Muscle of leg (tissue), 11 donors: ENCODE data around the gene TNS4. TPM values are rescaled to one million over a fixed set of nuclear protein-coding genes. Genes with fewer than 3 reads are reported as not detected.

Source experiments
- DNase-seq: peaks from one replicate; pipeline ENCODE4 v3.0.0; 2013
- H3K27ac ChIP-seq: one replicate; pipeline ENCODE4 v1.5.1; 2013; ENCODE audit warnings: mild to moderate bottlenecking, low read length, control low read depth
- H3K27me3 ChIP-seq: one replicate; pipeline ENCODE4 v1.6.1; 2013; ENCODE audit warnings: low read length; ENCODE audit not compliant: control insufficient read depth, insufficient read depth
- H3K36me3 ChIP-seq: one replicate; pipeline ENCODE4 v1.6.1; 2013; ENCODE audit warnings: low read length; ENCODE audit not compliant: control insufficient read depth, insufficient read depth
- H3K4me1 ChIP-seq: one replicate; pipeline ENCODE4 v1.6.1; 2013; ENCODE audit warnings: low read length; ENCODE audit not compliant: control insufficient read depth, insufficient read depth
- H3K4me3 ChIP-seq: one replicate; pipeline ENCODE4 v1.5.1; 2013; ENCODE audit warnings: low read length, control low read depth
- H3K9me3 ChIP-seq: replicated peaks from 2 replicates; pipeline ENCODE4 v1.6.1; 2013; ENCODE audit warnings: low read depth, low read length; ENCODE audit not compliant: control insufficient read depth
- WGBS: methylation state at CpG from one replicate; pipeline ENCODE4 v1.1.5; 2013; ENCODE audit warnings: missing lambda C conversion rate; ENCODE audit not compliant: insufficient coverage; 5-methylcytosine and 5-hydroxymethylcytosine counted together
- polyA plus RNA-seq, 8 donors: library from polyadenylated mRNA; unstranded; fragments of 120-200 nt; gene quantifications; one replicate each; pipeline versions ENCODE4 v1.2.1 to v1.2.3, GENCODE V29; 2013; ENCODE audit warnings: inconsistent platforms in 1 of 8, low replicate concordance in 1 of 8; ENCODE audit not compliant: insufficient read length in 8 of 8, insufficient read depth in 1 of 8
- total RNA-seq: library from RNA; stranded (reverse); fragments of 120-200 nt; gene quantifications from one replicate; pipeline ENCODE4 v1.2.4, GENCODE V29; 2013

The TNS4 gene
- total and polyA plus RNA-seq, 9 donors, result 0.05 to 1.6 (median 0.16) TPM; not detected in 4

DNA sequence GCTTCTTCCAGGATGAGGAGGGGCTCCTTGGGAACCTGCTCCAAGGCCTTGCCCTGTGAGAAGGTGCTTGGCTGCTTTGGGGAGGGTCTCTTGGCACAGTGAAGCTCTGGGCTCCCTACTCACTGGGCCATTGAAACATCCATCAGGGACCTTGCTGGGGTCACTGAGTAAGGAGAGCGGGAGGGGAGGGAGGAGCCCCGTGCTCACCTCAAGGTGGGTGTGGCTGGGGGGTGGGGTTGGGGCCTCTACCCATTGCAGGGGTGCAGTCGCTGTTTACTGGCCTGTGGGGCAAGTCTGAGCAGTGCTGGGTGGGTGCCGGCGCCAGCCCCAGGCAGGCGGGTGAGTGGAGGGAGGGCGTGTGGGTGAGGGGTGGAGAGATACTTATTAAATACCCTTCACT is 9.9 kb downstream of the TNS4 start:
- Histone ChIP-seq H3K4me3 (no peak overlapping the region), H3K36me3 (no peaks in the 10 kb centered on the region), H3K27me3 (peaks cover 1% of the 10 kb centered on the region), H3K4me1 (peaks cover 16% of the 10 kb centered on the region), H3K9me3 (no peaks in the 10 kb centered on the region), H3K27ac (no peak overlapping the region)
- DNase-seq, result no peak
- WGBS, result 65% methylated on average over 5 of the region's 7 CpGs

DNA sequence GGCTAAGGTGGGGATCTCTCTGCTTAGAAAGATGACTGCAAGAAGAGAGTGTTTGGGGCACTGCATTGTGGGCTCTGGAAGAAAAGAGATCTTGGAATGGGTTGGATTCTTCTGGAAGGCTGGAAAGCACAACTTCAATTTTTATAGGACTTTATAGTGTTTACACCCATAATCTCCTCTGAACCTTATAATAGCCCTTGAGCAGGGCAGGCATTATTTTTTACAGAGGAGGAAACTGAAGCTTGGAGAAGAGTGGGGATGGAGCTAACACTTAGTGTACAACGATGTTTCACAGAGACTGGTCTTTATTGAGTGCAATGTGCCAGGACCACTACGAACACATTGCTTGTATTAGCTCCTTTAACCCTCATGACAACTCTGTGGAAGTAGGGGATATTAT is 10.4 kb downstream of the TNS4 start:
- H3K9me3 ChIP-seq, result no peaks in the 10 kb centered on the region
- no peak overlapping the region for H3K4me3 ChIP-seq
- H3K27ac ChIP-seq, result no peak overlapping the region
- WGBS, result no CpG with 5 or more reads among the region's 2 CpGs
- peaks cover 17% of the 10 kb centered on the region for H3K4me1 ChIP-seq
- no peaks in the 10 kb centered on the region for H3K36me3 ChIP-seq
- DNase-seq, result no peak
- H3K27me3 ChIP-seq, result peaks cover 6% of the 10 kb centered on the region

DNA sequence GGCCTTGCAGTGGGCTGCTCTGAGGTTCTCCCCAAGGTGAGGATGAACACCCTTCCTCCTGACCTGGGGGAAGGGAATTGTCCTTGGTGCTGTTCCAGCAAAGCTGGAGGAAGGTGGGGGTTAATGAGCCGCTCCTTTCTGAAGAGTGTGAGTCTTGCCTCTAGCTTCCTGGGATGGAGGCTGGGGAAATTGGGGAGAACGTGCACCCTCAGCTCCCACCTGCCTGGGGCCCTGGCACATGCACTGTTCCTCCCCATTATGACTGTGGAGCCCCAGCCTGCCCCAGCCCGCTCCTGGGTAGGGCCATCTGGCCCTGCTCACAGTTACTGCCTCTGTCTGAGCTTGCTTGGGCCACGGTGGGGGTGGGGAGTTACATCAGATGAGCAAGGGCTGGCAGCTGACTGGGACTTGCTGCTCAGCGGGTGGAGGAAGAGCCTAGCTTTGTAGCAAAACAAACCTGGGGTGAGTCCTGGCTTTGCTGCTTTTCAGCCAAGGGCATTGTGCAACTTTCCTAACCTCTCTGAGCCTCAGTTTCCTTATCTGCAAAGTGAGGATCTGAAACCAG is 11.1 kb downstream of the TNS4 start:
- H3K27me3 ChIP-seq, result peaks cover 10% of the 10 kb centered on the region
- no peak overlapping the region for H3K27ac ChIP-seq
- H3K36me3 ChIP-seq, result no peaks in the 10 kb centered on the region
- no peaks in the 10 kb centered on the region for H3K9me3 ChIP-seq
- H3K4me3 ChIP-seq, result no peak overlapping the region
- peaks cover 20% of the 10 kb centered on the region for H3K4me1 ChIP-seq
- WGBS, result 30% methylated on average over 4 of the region's 5 CpGs
- DNase-seq, result no peak

DNA sequence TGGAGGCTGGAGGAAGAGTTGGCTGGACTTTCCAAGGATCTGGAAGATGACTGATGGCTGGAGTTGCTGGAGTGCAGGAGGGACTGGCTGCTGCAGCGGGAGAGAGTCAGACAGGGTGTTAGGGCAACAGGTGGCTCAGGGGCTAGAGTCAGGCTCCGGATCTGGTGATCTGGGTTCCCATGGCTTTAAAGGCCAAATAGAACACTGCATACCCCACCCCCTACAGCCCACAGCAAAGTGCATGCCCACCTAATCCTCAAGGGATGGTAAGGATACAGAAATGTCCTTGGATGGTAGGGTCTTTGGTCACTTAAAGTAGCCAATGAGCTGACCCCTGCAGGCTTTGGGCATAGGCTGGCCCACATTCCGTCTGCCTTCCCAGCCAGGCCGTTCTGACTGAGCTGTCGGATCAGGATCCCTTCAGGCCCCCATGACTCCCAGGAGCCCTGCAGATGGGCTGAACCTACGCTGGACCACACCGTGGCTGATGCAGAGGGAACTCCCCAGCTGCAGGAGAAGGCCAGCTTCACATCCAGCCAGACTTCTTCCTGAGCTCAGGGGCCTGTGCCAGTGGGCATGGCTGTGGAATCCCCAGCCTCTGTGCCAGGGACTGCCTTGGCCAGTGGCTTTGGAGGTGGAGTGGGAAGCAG is 13.9 kb downstream of the TNS4 start:
- Histone ChIP-seq H3K4me1 (peaks cover 20% of the 10 kb centered on the region), H3K27ac (no peak overlapping the region), H3K27me3 (peaks cover 10% of the 10 kb centered on the region), H3K9me3 (no peaks in the 10 kb centered on the region), H3K4me3 (no peak overlapping the region), H3K36me3 (no peaks in the 10 kb centered on the region)
- no peak for DNase-seq
- WGBS, result 48% methylated on average over 3 of the region's 7 CpGs

DNA sequence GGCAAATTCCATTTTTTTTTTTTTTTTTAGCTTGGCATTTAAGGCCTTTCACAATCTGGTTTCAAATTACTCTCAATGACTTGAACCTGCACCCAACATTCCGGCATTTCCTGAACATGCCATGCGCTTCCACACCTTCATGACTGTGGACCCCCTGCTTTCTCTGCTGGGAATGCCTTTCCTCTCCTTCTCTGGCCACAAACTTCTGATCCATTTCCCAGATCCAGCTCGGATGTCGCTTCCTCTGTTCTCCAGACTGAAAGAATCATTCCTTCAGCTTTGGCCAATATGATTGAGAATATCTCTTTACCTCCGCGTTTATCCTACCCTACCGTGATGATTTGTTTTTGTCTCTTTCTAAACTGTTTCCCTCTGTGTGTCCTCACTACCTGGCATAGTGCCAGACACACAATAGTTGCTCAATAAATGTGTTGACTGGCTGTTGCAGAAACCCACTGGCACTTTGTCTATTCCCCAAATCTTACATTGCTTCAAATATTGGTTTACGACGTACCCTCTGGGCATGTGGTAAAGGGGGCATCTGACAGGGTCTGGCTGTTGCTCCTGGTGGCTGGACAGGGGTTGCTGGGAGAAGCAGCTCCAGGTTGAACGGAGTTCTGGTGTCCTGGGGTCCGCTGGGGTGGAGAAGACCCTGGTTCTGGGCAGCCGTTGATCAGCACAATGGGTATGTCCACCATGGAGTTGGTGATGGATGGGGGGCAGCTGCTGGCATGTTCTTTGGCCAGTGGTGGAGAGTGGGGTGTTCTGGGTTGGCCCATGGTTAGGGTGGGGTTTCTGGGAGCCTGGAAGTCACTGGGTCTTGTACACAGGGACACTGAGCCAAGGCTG is 14.7 kb downstream of the TNS4 start:
- H3K27me3 ChIP-seq, result peaks cover 10% of the 10 kb centered on the region
- no peak overlapping the region for H3K27ac ChIP-seq
- H3K36me3 ChIP-seq, result no peaks in the 10 kb centered on the region
- H3K4me3 ChIP-seq, result no peak overlapping the region
- no peaks in the 10 kb centered on the region for H3K9me3 ChIP-seq
- WGBS, result 69% methylated on average over 10 of the region's 12 CpGs
- peaks cover 20% of the 10 kb centered on the region for H3K4me1 ChIP-seq
- DNase-seq, result no peak

DNA sequence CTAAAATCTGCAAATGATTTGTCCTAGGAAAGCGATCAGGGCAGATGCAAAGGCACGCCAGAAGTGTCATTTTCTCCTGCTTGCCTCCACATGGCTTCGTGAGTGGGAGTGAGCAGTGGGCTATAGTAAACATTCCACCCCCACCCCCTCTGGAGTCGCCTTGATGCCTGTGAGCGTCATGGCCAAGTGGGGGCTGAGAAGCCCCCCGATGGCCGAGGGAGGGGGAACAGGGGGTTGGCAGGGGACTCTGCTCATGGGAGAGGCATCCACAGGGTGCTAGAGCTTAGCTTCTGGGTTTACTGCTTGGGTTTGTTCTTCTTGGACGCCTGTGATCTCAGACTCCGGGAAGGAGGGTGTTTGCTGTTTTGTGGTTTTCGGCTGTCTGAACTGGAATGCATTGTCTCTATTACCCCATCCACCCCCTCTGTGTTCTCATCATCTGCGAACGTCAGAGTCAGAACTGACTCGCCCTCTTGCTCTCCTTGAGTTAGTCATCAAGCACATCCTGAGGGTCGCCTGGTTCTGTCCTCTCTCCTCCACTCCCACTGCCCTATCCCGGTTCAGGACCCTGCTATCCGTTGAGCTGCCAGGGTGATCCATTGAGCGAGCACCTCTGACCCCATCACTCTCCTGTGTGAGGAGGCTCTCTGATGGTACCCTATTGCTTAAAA is 15.4 kb downstream of the TNS4 start:
- Histone ChIP-seq H3K4me1 (peaks cover 20% of the 10 kb centered on the region), H3K9me3 (no peaks in the 10 kb centered on the region), H3K27me3 (peaks cover 10% of the 10 kb centered on the region), H3K27ac (no peak overlapping the region), H3K36me3 (no peaks in the 10 kb centered on the region), H3K4me3 (no peak overlapping the region)
- 17% methylated on average over 6 of the region's 17 CpGs for WGBS
- DNase-seq, result peak; percentile 48

DNA sequence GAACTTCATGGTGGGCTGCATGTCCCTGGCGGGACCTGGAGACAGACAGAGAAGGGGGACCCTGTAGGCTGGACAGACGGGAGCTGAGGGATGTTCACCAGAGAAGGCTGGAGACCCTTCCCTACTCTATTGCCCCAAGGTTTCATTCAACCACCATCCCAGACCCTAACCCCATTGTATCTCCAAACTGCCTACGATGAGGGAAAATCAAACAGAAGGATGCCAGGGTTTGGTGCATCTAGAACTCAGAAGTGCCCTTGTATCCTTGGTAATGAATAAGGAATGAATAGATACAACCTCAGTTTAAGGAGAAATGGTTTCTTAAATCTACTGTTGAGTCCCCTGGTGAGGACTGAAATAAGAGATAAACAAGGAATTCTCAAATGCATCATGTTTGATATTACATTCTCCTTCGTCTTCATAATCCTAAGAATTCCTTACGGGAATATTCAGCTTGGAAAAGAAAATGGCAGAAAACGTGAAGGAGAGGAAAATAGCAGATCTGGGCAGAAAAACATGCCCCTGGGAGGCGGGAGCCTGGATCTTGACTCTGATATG is 16.4 kb downstream of the TNS4 start:
- Histone ChIP-seq H3K4me1 (peaks cover 17% of the 10 kb centered on the region), H3K27me3 (peaks cover 10% of the 10 kb centered on the region), H3K27ac (no peak overlapping the region), H3K4me3 (no peak overlapping the region), H3K36me3 (no peaks in the 10 kb centered on the region), H3K9me3 (no peaks in the 10 kb centered on the region)
- 67% methylated on average over 2 of the region's 7 CpGs for WGBS
- DNase-seq, result no peak

DNA sequence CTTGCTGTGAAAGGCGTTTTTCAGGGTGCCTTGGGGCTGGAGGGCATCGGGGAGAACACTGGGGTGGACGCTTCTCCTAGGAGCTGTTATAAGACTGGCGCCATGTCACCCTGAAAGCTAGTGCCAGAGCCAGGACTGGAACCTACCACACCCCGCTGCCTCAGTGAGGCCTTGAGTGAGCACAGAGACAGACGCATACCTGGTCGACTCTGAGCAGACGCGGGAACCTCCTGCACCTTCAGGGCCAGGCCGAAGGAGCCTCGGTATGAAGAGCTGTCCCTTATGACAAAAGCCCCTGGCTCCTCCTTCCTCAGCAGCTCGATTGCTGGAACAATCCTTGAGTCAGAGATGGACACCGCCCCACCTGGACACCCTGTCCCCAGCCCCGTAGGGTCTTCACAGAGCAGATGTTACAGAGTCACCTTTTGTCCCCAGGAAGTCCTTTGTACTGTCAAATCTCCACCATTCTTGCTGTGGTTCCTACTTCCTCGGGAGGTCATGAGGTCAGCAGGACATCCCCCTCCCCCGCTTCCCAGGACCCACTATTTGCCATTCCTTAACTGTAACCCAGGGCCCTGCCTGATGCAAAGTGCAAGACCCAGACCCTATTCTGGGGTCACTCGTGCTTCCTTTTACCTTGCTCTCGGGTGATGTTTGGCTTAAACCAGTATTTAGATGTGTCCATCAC is 17.0 kb downstream of the TNS4 start:
- Histone ChIP-seq H3K27me3 (peaks cover 10% of the 10 kb centered on the region), H3K36me3 (no peaks in the 10 kb centered on the region), H3K27ac (no peak overlapping the region), H3K4me1 (peaks cover 16% of the 10 kb centered on the region), H3K9me3 (no peaks in the 10 kb centered on the region), H3K4me3 (no peak overlapping the region)
- 76% methylated on average over 18 of the region's 18 CpGs for WGBS
- no peak for DNase-seq

DNA sequence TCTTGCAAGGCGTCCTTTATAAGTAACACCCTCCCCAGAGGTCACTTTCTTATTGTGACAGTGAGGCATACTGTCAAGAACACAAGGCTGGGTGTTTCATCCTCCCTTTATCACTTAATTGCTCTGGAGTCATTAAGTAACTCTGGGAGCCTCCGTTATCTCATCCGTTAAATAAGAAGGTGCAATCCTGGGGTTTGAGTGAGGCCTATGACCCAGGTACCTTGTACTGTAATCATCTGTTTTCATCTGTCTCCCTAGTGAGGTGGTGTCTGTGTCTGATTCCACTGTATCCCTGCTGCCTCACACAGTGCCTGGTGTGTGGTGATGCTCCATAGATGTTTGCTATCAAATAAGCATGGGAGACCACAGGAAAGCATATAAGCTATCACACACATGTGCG is 17.7 kb downstream of the TNS4 start:
- Histone ChIP-seq H3K27ac (no peak overlapping the region), H3K36me3 (no peaks in the 10 kb centered on the region), H3K27me3 (peaks cover 10% of the 10 kb centered on the region), H3K9me3 (no peaks in the 10 kb centered on the region), H3K4me3 (no peak overlapping the region), H3K4me1 (peaks cover 16% of the 10 kb centered on the region)
- WGBS, result 71% methylated on average over 1 of the region's 4 CpGs
- DNase-seq, result no peak
